Fibroblast of peridontal ligament (primary cell): ENCODE measurements around the gene DUSP8.

ENCODE experiments used
- DNase-seq: peaks from one replicate; pipeline ENCODE4 v3.0.0-alpha.2; 2010; ENCODE audit errors: extremely low read depth

The DUSP8 gene

GRCh38 chr11:1532606-1533341 lies 39.3 kb downstream of the DUSP8 start:
- no peak for DNase-seq

- DNase-seq: no peak
Measured at GRCh38 chr11:1532014-1532586, 40.0 kb downstream of the DUSP8 start.

- DNase-seq: no peak
Measured at GRCh38 chr11:1531449-1532013, 40.5 kb downstream of the DUSP8 start.

GRCh38 chr11:1530686-1531448 lies 41.2 kb downstream of the DUSP8 start:
- no peak for DNase-seq

- no peak for DNase-seq
Measured at GRCh38 chr11:1529774-1530173, 42.3 kb downstream of the DUSP8 start.

- no peak for DNase-seq
Measured at GRCh38 chr11:1529286-1529685, 42.8 kb downstream of the DUSP8 start.

- no peak for DNase-seq
Measured at GRCh38 chr11:1528710-1529109, 43.4 kb downstream of the DUSP8 start.

GRCh38 chr11:1526785-1527184 lies 45.3 kb downstream of the DUSP8 start:
- no peak for DNase-seq

GRCh38 chr11:1523779-1524178 lies 48.3 kb downstream of the DUSP8 start:
- no peak for DNase-seq

- no peak for DNase-seq
Measured at GRCh38 chr11:1523077-1523476, 49.0 kb downstream of the DUSP8 start.

- no peak for DNase-seq
Measured at GRCh38 chr11:1522081-1522424, 50.0 kb downstream of the DUSP8 start.

- DNase-seq: no peak
Measured at GRCh38 chr11:1521382-1522080, 50.5 kb downstream of the DUSP8 start.

- no peak for DNase-seq
Measured at GRCh38 chr11:1520663-1521267, 51.3 kb downstream of the DUSP8 start.

- no peak for DNase-seq
Measured at GRCh38 chr11:1520209-1520662, 51.8 kb downstream of the DUSP8 start.

GRCh38 chr11:1519028-1520010 lies 52.8 kb downstream of the DUSP8 start:
- no peak for DNase-seq

GRCh38 chr11:1518301-1518700 lies 53.8 kb downstream of the DUSP8 start:
- no peak for DNase-seq

- no peak for DNase-seq
Measured at GRCh38 chr11:1517117-1518005, 54.7 kb downstream of the DUSP8 start.

GRCh38 chr11:1516273-1517067 lies 55.6 kb downstream of the DUSP8 start:
- peak; percentile 65 for DNase-seq
